Measurements from ENCODE around the gene HOXC9. TPM values are rescaled to one million over a fixed set of nuclear protein-coding genes. Genes with fewer than 3 reads are reported as not detected.
A peak's percentile ranks its signal among the peaks of the same experiment; 100 is the strongest.

Gene HOXC9
- 10 to 100 TPM in 1 of 4 donors, 1 to 10 TPM in 3; 4.4 to 10.5 (median 7.9) TPM for total RNA-seq

DNA sequence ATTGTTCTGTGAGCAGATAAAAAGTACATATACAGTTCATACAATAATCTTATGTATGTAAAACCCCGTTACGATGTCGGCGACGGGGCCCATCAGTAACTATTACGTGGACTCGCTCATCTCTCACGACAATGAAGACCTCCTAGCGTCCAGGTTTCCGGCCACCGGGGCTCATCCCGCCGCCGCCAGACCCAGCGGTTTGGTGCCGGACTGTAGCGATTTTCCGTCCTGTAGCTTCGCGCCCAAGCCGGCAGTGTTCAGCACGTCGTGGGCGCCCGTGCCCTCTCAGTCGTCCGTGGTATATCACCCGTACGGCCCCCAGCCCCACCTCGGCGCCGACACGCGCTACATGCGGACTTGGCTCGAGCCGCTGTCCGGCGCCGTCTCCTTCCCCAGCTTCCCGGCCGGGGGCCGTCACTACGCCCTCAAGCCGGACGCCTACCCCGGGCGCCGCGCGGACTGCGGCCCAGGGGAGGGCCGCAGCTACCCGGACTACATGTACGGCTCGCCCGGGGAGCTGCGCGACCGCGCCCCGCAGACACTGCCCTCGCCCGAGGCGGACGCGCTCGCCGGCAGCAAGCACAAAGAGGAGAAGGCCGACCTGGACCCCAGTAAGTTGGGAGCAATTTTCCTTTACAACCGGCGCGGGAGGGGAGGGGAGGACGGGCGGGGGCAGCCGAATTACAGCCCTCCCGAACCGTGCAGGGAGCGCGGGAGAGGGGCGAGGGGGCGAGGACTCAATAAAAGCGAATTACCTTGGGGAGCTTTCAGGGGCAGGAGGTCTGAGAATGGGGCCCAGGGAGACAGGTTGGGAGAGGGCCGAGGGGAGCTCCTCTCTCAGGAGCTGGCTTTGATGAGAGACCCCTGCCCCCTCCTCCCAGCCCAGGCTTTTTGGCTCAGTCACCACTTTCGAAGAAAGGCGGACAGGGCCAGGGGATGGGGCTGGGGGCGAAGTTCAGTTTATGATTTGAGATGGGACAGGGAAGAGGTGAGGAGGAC lies at the start of gene HOXC9:
Gene HOXC9, plus strand, starts transcription at position 46 of the 999 bp plus-strand sequence. Its CDS starts 28 bp downstream, at position 74.
- no peak for DNase-seq (ENCODE audit: low spot score in 2 of 2)
- Histone ChIP-seq H3K4me1 (peaks cover 0 to 90% (median 12%) of the 10 kb centered on the region in 4 donors), H3K9me3 (no peaks in the 10 kb centered on the region), H3K4me3 (peak within 1 kb of the TSS; percentile 51 to 83 (median 60)), H3K27ac (peak within 1 kb of the TSS; percentile 86 to 99 (median 94)), H3K27me3 (peaks cover 0 to 65% of the 10 kb centered on the region in 2 donors), H3K36me3 (peaks cover 0 to 4% (median 0%) of the 10 kb centered on the region in 3 donors)
- TF ChIP-seq POLR2A (IDR thresholded peaks at IDR 0.05) (no peak), EP300 (IDR thresholded peaks at IDR 0.05) (peak in 1 of 2 donors; percentile 42)
- TF ChIP-seq, protein P1, sequence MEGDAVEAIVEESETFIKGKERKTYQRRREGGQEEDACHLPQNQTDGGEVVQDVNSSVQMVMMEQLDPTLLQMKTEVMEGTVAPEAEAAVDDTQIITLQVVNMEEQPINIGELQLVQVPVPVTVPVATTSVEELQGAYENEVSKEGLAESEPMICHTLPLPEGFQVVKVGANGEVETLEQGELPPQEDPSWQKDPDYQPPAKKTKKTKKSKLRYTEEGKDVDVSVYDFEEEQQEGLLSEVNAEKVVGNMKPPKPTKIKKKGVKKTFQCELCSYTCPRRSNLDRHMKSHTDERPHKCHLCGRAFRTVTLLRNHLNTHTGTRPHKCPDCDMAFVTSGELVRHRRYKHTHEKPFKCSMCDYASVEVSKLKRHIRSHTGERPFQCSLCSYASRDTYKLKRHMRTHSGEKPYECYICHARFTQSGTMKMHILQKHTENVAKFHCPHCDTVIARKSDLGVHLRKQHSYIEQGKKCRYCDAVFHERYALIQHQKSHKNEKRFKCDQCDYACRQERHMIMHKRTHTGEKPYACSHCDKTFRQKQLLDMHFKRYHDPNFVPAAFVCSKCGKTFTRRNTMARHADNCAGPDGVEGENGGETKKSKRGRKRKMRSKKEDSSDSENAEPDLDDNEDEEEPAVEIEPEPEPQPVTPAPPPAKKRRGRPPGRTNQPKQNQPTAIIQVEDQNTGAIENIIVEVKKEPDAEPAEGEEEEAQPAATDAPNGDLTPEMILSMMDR (IDR thresholded peaks at IDR 0.05), result peak in 1 of 5 experiments; percentile 12
- WGBS, 2 donors, result 2 to 4% methylated on average over 64 to 68 of the region's 87 CpGs

DNA sequence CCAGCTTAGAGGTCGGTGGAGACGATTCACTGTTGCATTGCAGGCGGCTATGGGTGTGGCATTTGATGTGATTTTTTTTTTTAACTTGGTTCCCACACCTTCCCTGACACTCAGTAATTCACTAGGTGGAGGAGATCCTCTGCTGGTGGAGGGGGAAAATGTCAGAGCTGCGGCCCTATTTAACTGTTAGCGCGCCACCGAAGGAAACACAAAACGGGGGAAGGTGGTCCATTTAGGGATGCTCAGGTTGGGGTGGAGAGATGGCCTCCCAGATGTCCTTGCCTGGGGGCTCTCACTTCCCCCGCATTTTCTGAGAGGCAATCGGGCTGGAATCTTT lies 49.6 kb upstream of the HOXC9 start:
- peaks cover 18 to 99% of the 10 kb centered on the region in 2 donors for H3K27me3 ChIP-seq
- WGBS, 2 donors, result 10 to 17% methylated on average over 10 of the region's 10 CpGs

DNA sequence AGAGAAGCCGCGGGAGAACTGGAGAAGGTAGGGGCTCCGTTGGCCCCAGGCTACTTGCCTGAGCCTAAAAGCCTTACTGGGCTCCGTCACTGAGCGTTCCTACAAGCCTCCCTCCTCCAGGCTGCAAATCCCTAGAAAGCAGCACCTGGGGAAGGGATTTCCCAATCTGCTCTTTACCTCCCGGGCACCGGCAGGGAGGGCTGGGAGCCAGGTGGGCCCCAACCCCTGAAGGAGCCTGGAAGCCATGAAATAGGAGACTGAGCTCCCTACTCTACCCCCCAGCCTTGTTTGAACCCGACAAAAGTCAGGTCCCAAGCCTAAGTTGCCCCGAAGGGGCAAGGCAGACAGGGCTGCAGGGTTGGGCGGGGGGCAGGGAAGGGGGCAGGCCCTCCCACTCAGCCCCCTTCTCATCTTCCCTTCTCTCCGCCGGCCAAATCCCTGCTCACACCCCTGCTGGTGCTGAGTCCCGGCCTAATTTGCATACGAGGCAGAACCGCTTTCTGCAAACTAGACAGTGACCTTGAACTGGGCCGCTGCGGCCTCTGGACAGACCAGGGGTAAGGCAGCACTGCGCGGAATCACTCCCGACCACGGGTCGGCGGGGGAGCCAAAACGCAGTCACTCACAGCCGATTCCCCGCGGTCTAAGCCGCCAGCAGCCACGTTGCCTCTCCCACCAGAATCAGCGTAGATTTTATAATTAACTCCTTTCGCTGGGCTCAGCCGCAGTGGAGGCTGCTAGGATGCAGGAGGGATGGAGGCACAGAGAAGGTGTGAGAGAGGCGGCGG lies 49.0 kb upstream of the HOXC9 start:
- Histone ChIP-seq H3K36me3 (no peaks in the 10 kb centered on the region), H3K4me1 (peaks cover 0 to 40% (median 1%) of the 10 kb centered on the region in 4 donors), H3K27me3 (peaks cover 19 to 99% of the 10 kb centered on the region in 2 donors), H3K27ac (no peak overlapping the region), H3K9me3 (no peaks in the 10 kb centered on the region), H3K4me3 (no peak overlapping the region)
- no peak for DNase-seq (ENCODE audit: low spot score in 2 of 2)
- TF ChIP-seq POLR2A (IDR thresholded peaks at IDR 0.05) (no peak), EP300 (IDR thresholded peaks at IDR 0.05) (no peak)
- TF ChIP-seq, protein P1 (IDR thresholded peaks at IDR 0.05), result no peak
- 8 to 17% methylated on average over 30 to 34 of the region's 34 CpGs for WGBS, 2 donors

More for the DNA sequence above, 49.6 kb upstream of the HOXC9 start:
- peaks cover 0 to 37% (median 1%) of the 10 kb centered on the region in 4 donors for H3K4me1 ChIP-seq
- no peak for DNase-seq (ENCODE audit: low spot score in 2 of 2)
- no peaks in the 10 kb centered on the region for H3K36me3 ChIP-seq
- no peak overlapping the region for H3K27ac ChIP-seq
- H3K9me3 ChIP-seq, result no peaks in the 10 kb centered on the region
- TF ChIP-seq, protein P1 (IDR thresholded peaks at IDR 0.05), result no peak
- no peak for TF ChIP-seq EP300 (IDR thresholded peaks at IDR 0.05)
- no peak for TF ChIP-seq POLR2A (IDR thresholded peaks at IDR 0.05)
- H3K4me3 ChIP-seq, result no peak overlapping the region

DNA sequence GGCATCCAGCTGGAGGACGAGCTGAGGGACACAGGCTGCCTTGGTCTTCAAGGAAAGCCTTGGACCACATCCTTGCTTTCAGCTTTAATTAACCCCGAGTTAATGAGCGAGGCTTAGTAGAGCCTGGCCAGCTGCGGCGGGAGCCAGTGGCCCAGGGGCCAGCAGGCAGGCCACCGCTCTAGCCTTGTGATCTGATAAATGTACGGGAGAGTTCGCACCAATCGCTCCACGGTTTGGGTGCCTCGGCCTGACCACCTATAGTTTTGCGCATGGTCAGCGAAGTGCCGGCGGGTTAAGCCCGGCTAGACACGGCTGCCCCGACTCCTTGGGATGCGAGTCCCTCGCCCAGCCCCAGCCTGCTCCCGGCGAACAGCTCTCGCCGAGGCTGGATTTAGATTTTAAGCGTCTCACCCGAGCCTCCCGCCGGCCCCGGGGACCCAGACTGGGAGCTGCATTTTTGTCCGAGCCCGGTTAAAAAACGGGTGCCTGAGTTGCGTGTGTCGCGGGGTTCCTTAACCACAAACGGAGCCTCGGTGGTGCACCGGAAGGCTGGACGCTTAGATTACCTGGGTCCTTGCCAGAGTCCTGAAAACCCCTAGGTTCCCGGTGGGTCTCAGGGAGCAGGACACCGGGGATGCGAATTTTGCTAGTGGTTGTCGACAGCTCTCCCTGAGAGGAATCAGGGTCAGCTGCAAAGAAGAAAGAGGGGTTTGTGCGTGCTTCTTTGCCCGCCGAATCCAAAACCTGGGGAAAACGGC lies 48.2 kb upstream of the HOXC9 start:
- peaks cover 0 to 47% (median 1%) of the 10 kb centered on the region in 4 donors for H3K4me1 ChIP-seq
- peaks cover 19 to 99% of the 10 kb centered on the region in 2 donors for H3K27me3 ChIP-seq
- TF ChIP-seq EP300 (IDR thresholded peaks at IDR 0.05), result no peak
- TF ChIP-seq, protein P1 (IDR thresholded peaks at IDR 0.05), result no peak
- no peak for TF ChIP-seq POLR2A (IDR thresholded peaks at IDR 0.05)
- H3K27ac ChIP-seq, result no peak overlapping the region
- no peak overlapping the region for H3K4me3 ChIP-seq
- no peaks in the 10 kb centered on the region for H3K36me3 ChIP-seq
- H3K9me3 ChIP-seq, result no peaks in the 10 kb centered on the region
- 20 to 23% methylated on average over 11 to 21 of the region's 47 CpGs for WGBS, 2 donors
- no peak for DNase-seq (ENCODE audit: low spot score in 2 of 2)
